HG02763 (cell line): ENCODE measurements around the gene BHLHA15.
"Not testable (repeated sequence)": the region's sequence is repeated elsewhere in the genome, so short reads cannot be mapped to it uniquely, and the experiment has no call there.

Source experiments
- ATAC-seq: cut with Tn5 transposase; IDR thresholded peaks from one replicate; pipeline ENCODE4 v1.9.1; 2021; ENCODE audit warnings: mild to moderate bottlenecking, moderate library complexity; ENCODE audit not compliant: unreplicated experiment

The BHLHA15 gene

GRCh38 chr7:98206451-98207330 is 4.5 kb upstream of the BHLHA15 start:
- no peak for ATAC-seq

GRCh38 chr7:98209166-98209920 is 1.9 kb upstream of the BHLHA15 start:
- ATAC-seq = no peak

- ATAC-seq = no peak
Observed at GRCh38 chr7:98210513-98211220, 572 bp upstream of the BHLHA15 start.

GRCh38 chr7:98211676-98212531 is 665 bp downstream of the BHLHA15 start:
- ATAC-seq = no peak

GRCh38 chr7:98212532-98213041 is 1.3 kb downstream of the BHLHA15 start:
- ATAC-seq = no peak

GRCh38 chr7:98213296-98213887 is 2.2 kb downstream of the BHLHA15 start:
- no peak for ATAC-seq

GRCh38 chr7:98213888-98214810 is 2.9 kb downstream of the BHLHA15 start:
- no peak for ATAC-seq

GRCh38 chr7:98214811-98215321 is 3.6 kb downstream of the BHLHA15 start:
- no peak for ATAC-seq

- ATAC-seq = no peak
Observed at GRCh38 chr7:98215561-98216495, 4.6 kb downstream of the BHLHA15 start.

GRCh38 chr7:98216941-98217622 is 5.8 kb downstream of the BHLHA15 start:
- no peak for ATAC-seq

- no peak for ATAC-seq
Observed at GRCh38 chr7:98217623-98218582, 6.7 kb downstream of the BHLHA15 start.

- ATAC-seq = not testable (repeated sequence)
Observed at GRCh38 chr7:98219382-98219781, 8.1 kb downstream of the BHLHA15 start.

- no peak for ATAC-seq
Observed at GRCh38 chr7:98221611-98222532, 10.6 kb downstream of the BHLHA15 start.

GRCh38 chr7:98222533-98223195 is 11.4 kb downstream of the BHLHA15 start:
- ATAC-seq = no peak
